GM12872 (cell line): ENCODE data around the gene CYLC2.

Experiments
- TF ChIP-seq, protein P1 (sequence below): IDR thresholded peaks from 3 replicates; pipeline ENCODE4 v1.5.1; 2011; ENCODE audit warnings: low read depth, mild to moderate bottlenecking, low read length, moderate library complexity; ENCODE audit not compliant: insufficient read depth

The CYLC2 gene

DNA sequence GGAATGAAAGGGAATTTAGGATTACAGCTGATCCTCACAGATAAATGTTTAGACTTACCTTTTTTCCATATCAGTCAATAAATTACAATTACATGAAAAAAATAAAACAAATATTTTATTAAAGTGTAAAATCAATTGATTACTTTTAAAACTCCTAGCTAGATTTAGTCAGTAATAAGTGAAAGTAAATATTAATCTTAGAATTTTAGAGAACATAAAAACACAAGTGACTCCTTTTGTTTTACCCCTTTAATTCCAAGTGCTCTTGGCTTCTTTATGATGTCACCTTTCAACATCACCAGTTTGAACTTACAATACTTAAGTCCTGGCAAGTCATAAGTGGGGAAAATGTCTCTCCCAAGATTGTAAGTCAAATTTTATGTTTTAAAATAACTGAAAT lies at the start of gene CYLC2:
Gene CYLC2, plus strand, starts transcription at position 301 of the 400 bp plus-strand sequence. Its CDS starts 48 bp downstream, at position 349.
- TF ChIP-seq, protein P1, sequence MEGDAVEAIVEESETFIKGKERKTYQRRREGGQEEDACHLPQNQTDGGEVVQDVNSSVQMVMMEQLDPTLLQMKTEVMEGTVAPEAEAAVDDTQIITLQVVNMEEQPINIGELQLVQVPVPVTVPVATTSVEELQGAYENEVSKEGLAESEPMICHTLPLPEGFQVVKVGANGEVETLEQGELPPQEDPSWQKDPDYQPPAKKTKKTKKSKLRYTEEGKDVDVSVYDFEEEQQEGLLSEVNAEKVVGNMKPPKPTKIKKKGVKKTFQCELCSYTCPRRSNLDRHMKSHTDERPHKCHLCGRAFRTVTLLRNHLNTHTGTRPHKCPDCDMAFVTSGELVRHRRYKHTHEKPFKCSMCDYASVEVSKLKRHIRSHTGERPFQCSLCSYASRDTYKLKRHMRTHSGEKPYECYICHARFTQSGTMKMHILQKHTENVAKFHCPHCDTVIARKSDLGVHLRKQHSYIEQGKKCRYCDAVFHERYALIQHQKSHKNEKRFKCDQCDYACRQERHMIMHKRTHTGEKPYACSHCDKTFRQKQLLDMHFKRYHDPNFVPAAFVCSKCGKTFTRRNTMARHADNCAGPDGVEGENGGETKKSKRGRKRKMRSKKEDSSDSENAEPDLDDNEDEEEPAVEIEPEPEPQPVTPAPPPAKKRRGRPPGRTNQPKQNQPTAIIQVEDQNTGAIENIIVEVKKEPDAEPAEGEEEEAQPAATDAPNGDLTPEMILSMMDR: no peak

DNA sequence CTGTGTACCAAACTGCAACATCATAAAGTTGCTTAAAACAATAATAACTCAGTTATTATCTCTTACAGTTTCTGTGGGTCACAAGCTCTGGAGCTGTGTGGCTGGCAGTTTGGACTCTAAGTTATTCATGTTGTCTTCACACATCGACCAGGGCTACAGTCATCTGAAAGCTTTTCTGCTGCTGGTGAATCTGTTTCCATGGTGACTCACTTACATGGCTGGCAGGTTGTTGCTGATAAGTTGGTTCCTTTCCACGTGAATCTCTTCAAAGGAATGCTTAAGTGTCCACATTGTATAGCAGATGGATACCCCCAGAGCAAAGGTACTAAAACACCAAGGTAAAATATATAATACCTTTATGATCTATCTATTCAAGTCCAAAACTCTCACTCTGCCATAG lies 44.8 kb upstream of the CYLC2 start:
- TF ChIP-seq, protein P1: no peak

DNA sequence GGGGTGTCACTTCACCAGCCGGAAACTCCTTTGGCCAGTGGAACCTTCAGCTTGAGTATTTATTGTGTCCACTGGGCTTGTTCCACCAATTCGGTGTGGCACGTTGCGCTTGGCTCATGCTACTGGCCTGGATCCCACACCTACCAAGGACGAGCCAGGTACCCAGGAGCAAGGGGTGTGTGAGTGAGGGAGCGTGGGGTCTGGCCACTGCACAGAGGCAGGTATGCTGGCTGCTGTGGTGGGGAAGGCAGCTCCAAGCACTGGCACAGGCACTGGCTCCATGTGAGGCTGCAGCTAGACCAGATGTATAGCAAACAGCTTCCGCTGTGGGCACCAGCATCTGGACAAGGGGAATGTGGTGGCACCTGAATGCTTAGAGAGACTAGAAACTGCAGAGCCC lies 28.1 kb upstream of the CYLC2 start:
- TF ChIP-seq, protein P1: no peak

- TF ChIP-seq, protein P1: no peak
Measured at GRCh38 chr9:102967979-102968378, 27.2 kb upstream of the CYLC2 start.

- TF ChIP-seq, protein P1: no peak
Measured at GRCh38 chr9:102972780-102973179, 22.4 kb upstream of the CYLC2 start.

DNA sequence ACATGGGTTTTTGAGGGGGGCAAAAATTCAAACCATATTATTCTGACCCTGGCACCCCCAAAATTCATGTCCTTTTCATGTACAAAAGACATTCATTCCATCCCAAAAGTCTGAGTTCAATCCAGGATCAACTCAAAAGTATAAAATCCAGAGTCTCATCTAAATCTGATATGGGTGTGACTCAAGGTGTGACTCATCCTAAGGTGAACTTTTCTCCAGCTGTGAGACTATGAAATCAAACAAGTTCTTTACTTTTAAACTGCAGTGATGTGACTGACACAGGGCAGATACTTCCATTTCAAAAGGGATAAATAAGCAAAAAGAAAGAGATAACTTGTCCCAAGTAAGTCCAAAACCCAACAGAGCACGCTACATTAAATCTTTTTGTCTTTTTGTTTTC lies 20.6 kb upstream of the CYLC2 start:
- TF ChIP-seq, protein P1: no peak

DNA sequence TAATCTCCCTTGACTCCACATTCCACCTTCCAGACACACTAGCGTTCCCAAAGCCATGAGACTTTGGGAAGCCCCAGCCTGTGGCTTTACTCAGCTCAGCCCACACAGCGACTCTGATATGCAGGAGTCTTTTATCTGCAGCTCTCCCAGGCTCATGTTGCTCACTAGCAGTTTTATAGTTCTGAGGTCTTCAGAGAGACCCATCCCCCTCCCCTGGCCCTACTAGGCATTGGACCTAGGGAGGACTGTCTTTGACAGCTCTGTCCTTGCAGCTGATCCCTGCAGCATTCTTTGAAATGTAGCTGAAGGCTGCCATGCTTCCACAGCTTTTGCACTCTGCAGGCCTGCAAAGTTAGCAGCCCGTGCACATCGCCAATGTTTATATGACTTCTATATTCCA lies 19.9 kb upstream of the CYLC2 start:
- TF ChIP-seq, protein P1: no peak
